Stimulated activated CD8-positive, alpha-beta memory T cell treated with anti-CD3 and anti-CD28 coated beads, Interleukin-4, amount 100 ng/mL, for 48 hours (primary cell): Measurements from ENCODE around the gene FGFR4.

Source experiments
- DNase-seq: peaks from one replicate; pipeline ENCODE4 v3.0.0-alpha.2; 2020

FGFR4 gene

DNA sequence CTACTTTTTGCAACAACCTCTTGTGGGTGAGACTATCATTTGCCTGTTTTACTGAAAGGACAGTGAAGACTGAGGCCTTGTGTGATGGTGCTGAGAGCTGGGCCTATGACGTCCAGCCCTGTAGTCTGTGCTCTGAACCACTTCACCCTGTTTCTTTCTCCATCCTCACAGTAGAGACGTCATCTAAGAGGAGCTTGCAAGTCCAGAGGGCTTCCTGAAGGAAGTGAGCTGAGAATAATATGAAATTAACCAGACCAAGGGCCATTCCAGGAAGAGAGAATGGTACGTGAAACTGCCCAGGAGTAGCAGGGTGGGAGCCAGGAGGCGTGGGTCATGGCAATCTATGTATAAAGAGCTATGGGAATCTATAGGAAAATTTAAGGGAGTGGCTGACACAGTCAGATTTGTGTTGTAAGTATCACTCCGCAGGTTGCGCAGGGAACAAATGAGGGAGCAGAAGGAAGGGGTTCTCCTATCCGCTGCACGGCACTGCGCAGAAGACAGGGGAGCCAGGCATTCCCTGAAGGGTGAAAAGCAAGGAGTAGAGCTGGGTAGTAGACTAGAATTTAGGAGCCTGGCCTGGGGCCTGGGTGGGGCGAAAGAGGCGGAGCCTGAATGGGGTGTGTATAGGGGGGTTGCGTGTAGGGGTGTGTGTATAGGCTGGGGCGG, 596 bp upstream of the FGFR4 start:
- DNase-seq = no peak

GRCh38 chr5:177087398-177088005, 787 bp downstream of the FGFR4 start:
- no peak for DNase-seq

DNA sequence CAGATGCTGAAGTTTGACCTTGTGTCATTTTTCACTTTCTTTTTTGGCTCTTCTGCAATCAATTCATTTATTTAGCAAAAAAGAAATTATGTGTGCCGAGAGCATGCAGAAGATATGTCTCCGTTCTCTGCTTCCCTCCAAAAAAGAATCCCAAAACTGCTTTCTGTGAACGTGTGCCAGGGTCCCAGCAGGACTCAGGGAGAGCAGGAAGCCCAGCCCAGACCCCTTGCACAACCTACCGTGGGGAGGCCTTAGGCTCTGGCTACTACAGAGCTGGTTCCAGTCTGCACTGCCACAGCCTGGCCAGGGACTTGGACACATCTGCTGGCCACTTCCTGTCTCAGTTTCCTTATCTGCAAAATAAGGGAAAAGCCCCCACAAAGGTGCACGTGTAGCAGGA, 2.4 kb downstream of the FGFR4 start:
- DNase-seq = no peak

DNA sequence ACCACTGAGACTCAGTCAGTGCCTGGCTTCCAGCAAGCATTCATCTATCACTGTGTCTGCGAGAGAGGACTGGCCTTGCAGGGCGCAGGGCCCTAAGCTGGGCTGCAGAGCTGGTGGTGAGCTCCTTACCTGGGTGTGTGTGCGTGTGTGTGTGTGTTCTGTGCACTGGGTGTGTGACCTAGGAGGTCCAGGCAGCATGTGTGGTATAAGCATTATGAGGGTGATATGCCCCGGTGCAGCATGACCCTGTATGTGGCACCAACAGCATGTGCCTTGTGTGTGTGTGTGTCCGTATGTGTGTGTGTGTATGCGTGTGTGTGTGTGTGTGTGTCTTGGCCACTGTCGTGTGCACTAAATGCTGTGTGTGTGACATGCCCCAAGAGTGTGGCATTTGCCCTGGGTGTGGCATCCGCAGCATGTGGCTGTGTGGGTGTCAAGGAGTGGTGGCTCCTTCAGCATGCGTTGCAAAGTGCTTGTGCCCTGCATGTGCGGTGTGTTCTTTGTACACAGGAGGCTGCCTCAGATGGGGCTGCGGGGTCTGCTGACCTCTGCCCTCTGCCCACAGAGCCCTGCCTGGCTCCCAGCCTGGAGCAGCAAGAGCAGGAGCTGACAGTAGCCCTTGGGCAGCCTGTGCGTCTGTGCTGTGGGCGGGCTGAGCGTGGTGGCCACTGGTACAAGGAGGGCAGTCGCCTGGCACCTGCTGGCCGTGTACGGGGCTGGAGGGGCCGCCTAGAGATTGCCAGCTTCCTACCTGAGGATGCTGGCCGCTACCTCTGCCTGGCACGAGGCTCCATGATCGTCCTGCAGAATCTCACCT, 3.3 kb downstream of the FGFR4 start:
- DNase-seq = no peak

- DNase-seq = no peak
These were observed 4.1 kb downstream of the FGFR4 start for GRCh38 chr5:177090813-177091212.

DNA sequence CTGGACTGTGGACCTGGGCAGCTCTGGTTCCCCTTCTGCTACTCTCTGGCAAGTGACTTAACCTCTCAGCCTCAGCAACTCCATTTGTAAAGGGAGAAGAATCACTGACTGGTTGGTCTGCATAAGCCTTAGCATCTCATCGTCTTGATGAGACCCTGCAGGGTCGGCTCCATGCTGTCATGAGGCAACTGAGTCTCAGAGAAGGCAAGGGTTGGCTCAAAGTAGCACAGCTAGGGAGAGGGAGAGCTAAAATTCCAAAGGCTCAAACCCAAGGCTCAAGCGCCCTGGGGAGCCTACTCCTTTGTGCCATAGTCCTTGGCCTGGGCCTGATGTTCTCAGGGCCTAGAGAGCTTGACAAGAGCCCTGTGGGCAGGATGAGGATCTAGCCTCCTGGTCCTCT, 4.5 kb downstream of the FGFR4 start:
- DNase-seq = no peak

DNA sequence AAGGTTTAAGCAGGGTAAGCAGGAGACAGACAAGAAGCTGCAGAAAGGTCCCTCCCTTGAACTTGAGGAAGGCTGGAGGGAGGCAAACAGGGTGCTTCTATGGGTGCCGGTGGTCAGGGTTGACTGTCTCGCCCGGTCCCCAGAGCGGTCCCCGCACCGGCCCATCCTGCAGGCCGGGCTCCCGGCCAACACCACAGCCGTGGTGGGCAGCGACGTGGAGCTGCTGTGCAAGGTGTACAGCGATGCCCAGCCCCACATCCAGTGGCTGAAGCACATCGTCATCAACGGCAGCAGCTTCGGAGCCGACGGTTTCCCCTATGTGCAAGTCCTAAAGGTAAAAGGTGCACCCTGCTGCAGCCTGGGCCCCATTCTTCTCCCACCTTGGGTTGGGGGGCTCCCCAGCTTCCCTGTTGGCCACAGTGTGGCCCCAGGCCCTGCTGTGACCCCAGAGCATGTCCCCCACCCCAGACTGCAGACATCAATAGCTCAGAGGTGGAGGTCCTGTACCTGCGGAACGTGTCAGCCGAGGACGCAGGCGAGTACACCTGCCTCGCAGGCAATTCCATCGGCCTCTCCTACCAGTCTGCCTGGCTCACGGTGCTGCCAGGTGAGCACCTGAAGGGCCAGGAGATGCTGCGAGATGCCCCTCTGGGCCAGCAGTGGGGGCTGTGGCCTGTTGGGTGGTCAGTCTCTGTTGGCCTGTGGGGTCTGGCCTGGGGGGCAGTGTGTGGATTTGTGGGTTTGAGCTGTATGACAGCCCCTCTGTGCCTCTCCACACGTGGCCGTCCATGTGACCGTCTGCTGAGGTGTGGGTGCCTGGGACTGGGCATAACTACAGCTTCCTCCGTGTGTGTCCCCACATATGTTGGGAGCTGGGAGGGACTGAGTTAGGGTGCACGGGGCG, 5.7 kb downstream of the FGFR4 start:
- DNase-seq = no peak

- no peak for DNase-seq
These were observed 6.5 kb downstream of the FGFR4 start for GRCh38 chr5:177093082-177093712.

DNA sequence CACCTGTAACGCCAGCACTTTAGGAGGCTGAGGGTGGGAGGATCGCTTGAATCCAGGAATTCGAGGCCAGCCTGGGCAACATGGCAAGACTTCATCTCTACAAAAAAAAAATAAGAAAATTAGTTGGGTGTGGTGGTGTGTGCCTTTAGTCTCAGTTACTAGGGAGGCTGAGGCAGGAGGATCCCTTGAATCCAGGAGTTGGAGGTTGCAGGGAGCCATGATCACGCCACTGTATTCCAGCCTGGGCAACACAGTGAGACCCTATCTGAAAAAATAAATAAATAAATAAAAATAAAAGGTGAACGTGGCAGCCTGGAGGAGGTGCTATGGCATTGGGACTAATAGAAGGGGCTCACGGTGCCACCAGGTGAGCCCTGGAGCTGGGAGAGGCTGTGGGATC, 7.1 kb downstream of the FGFR4 start:
- DNase-seq = no peak

- no peak for DNase-seq
These were observed 7.7 kb downstream of the FGFR4 start for GRCh38 chr5:177094224-177095087.

DNA sequence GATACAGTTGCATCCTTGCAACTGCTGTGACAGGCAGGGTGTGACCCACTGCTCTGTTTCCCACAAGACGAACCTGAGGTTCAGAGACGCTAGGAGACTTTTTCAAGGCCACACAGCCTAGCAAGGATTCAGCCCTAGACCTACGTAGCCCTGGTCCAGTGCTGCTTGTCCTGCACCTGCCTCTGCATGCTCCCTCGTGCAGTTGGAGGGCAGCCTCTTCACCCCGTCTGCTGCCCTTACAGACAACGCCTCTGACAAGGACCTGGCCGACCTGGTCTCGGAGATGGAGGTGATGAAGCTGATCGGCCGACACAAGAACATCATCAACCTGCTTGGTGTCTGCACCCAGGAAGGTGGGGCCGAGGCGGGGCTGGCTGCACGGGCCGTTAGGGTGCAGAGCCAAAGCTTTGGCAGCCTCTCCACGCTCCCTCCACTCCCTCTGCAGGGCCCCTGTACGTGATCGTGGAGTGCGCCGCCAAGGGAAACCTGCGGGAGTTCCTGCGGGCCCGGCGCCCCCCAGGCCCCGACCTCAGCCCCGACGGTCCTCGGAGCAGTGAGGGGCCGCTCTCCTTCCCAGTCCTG, 8.5 kb downstream of the FGFR4 start:
- DNase-seq = no peak

DNA sequence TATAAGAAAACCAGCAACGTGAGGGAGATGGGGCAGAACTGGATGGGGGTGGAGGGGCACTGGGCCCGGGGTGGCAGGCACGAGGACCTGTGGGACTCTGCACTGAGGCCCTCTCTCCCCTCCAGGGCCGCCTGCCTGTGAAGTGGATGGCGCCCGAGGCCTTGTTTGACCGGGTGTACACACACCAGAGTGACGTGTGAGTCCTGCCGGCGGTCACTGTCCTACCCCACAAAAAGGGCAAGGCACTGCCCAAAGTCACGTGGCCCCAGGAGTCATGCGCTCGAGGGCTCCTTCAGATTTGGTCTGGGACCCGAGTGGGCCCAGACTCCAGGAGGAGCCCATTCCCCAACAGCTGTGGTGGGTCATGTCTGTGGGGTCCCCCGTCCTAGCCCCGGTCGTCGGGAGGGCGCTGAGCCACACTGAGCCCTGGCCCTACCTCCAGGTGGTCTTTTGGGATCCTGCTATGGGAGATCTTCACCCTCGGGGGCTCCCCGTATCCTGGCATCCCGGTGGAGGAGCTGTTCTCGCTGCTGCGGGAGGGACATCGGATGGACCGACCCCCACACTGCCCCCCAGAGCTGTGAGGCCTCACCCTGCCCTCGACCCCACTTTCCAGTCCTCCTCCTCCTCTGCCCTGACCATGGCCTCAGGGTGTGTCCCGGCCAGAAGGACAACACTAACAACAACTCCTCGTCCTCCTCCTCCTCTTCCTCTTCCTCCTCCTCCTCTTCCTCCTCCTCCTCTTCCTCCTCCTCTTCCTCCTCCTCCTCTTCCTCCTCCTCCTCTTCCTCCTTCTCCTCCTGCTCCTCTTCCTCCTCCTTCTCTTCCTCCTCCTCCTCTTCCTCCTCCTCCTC, 9.7 kb downstream of the FGFR4 start:
- DNase-seq = no peak

GRCh38 chr5:177097016-177097985, 10.6 kb downstream of the FGFR4 start:
- no peak for DNase-seq

- DNase-seq = no peak
These were observed 11.4 kb downstream of the FGFR4 start for GRCh38 chr5:177098120-177098469.

- no peak for DNase-seq
These were observed 11.9 kb downstream of the FGFR4 start for GRCh38 chr5:177098470-177099141.

DNA sequence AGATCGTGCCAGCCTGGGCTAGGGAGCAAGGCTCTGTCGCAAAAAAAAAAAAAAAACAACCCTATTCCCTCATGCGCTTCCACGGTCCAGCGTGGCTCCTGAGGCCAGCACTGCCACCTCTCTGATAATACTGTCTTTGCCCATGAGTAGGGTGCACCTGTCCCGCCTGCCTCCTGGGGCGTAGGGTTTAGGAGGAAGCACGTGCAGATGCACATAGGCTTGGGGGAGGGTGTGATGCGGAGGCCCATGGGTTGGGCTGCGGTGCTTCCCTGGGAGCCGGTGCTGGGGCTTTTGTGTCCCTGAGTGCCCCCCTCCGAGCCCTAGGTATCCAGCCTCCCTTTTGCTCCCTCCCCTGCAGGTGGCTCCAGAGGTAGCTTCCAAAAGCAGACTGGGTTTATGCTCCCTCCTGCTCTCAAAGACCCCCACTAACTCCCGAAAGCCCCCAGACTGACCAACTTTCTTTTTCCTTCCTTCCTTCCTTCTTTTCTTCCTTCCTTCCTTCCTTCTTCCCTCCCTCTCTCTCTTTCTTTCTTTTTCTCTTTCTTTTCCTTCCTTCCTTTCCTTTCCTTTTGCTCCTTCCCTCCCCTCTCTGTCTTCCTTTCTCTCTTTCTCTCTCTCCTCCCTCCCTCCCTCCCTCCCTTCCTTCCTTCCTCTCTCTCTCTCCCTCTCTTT, 12.8 kb downstream of the FGFR4 start:
- no peak for DNase-seq

DNA sequence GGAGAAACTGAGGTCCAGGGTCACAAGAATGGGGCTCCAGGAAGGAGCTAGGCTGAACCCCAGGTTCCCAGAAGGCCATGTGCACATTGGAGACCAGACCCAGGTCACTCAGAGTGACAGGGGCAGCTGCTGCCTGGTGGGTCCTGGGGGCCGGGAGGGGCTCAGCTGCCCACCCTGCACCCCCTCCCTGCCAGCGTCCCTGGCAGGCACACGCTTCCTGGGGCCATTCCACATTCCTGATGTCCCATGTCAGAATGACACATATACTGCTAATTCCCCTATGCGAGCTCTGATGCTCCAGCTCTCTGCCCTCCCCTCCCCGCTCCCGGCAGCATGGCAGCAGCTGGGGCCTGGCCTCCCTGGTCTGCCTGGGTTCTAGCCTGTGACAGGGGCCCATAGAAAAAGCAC, 14.0 kb downstream of the FGFR4 start:
- no peak for DNase-seq
